ENCODE data around the gene COL25A1. TPM values are rescaled to one million over a fixed set of nuclear protein-coding genes. Genes with fewer than 3 reads are reported as not detected.

The COL25A1 gene
- total RNA-seq, 1 experiment from 2014 or later: 4.2 TPM

DNA sequence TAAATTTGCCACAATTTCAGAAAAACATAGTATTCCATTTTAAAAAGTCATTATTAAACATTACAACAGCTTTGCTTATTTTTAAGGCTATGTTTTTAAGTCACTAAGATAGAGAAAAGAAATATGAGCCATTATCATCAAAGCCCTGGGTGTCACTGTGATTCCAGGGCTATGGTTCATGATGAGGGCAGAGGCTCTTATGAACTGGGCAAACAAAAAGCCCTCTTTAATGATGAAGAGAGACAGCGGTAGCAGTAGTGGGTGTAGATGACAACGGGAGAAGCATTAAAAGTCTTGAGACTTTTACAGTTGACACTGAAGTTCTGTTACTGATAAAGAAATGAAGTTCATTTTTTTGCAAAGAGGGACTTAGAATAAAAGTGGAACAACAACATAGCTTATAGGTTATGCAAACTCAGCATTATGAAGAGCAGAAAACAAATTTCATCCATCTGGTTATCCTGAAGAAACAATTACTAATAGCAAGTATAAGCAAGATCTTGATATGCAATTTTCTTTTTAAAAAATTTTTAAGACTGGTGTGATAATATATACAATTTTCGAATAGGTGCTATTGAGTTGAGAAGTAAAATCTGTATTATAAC lies 336.9 kb downstream of the COL25A1 start:
- H3K36me3 Mint-ChIP-seq (ENCODE audit: insufficient read depth in 1 of 3, low read depth in 3 of 3): no peaks in the 10 kb centered on the region
- TF ChIP-seq, protein P1, sequence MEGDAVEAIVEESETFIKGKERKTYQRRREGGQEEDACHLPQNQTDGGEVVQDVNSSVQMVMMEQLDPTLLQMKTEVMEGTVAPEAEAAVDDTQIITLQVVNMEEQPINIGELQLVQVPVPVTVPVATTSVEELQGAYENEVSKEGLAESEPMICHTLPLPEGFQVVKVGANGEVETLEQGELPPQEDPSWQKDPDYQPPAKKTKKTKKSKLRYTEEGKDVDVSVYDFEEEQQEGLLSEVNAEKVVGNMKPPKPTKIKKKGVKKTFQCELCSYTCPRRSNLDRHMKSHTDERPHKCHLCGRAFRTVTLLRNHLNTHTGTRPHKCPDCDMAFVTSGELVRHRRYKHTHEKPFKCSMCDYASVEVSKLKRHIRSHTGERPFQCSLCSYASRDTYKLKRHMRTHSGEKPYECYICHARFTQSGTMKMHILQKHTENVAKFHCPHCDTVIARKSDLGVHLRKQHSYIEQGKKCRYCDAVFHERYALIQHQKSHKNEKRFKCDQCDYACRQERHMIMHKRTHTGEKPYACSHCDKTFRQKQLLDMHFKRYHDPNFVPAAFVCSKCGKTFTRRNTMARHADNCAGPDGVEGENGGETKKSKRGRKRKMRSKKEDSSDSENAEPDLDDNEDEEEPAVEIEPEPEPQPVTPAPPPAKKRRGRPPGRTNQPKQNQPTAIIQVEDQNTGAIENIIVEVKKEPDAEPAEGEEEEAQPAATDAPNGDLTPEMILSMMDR (conservative IDR thresholded peaks at IDR 0.05): no peak
- H3K79me2 ChIP-seq (ENCODE audit: insufficient read depth, low read length): no peaks in the 10 kb centered on the region
- H3K18ac ChIP-seq (ENCODE audit: insufficient read length, low read depth, low read length): no peak overlapping the region
- H2AFZ ChIP-seq (ENCODE audit: low read length): no peak overlapping the region
- H3T11ph ChIP-seq (ENCODE audit: low read length): no peak overlapping the region
- H4K8ac ChIP-seq (replicated peaks; ENCODE audit: insufficient read length, low read depth, low read length): no peak overlapping the region
- H3K9ac ChIP-seq (ENCODE audit: extremely low read depth, insufficient read length, low read length): no peak overlapping the region
- H4K20me1 ChIP-seq (ENCODE audit: control insufficient read depth, insufficient read depth, insufficient read length): no peaks in the 10 kb centered on the region
- no peak overlapping the region for H2BK5ac ChIP-seq (ENCODE audit: insufficient read length, low read length)
- no peaks in the 10 kb centered on the region for H3K23me2 ChIP-seq (ENCODE audit: insufficient read length, low read depth, low read length, poor library complexity, severe bottlenecking)
- no peak overlapping the region for H3K56ac ChIP-seq (ENCODE audit: insufficient read length, low read depth, low read length)
- peak overlapping the region in 1 of 3 experiments; percentile 56; a peak in 1 of 7 replicates for H3K27ac Mint-ChIP-seq
- no peak overlapping the region for H3K4me2 ChIP-seq (ENCODE audit: insufficient read depth, insufficient read length, low read length)
- no peaks in the 10 kb centered on the region for H3K79me1 ChIP-seq (ENCODE audit: insufficient read depth, low read depth, low read length, poor library complexity, severe bottlenecking)
- H4K5ac ChIP-seq (ENCODE audit: insufficient read length, low read depth, low read length): no peak overlapping the region
- no peak for DNase-seq
- peaks cover 12 to 13% of the 10 kb centered on the region in 2 experiments for H3K4me1 Mint-ChIP-seq
- no peaks in the 10 kb centered on the region for H3K27me3 Mint-ChIP-seq (ENCODE audit: low read depth)
- no peak overlapping the region for H2BK120ac ChIP-seq (ENCODE audit: low read depth, low read length, poor library complexity, severe bottlenecking)
- no peak overlapping the region for H3K4me3 Mint-ChIP-seq
- WGBS (ENCODE audit: extremely low coverage, insufficient read length, low lambda C conversion rate): no CpG with 5 or more reads among the region's 3 CpGs
- no peak overlapping the region for H2AK5ac ChIP-seq (ENCODE audit: insufficient read length, low read length)
- no peak overlapping the region for H3K27ac ChIP-seq (ENCODE audit: insufficient read length, low read depth, low read length)
- H3K14ac ChIP-seq (ENCODE audit: insufficient read depth, low read length): no peak overlapping the region
- H3K4me1 ChIP-seq (ENCODE audit: insufficient read depth, low read length): peaks cover 5% of the 10 kb centered on the region; the same call in 1 of the 2 replicates
- no peaks in the 10 kb centered on the region for H3K27me3 ChIP-seq (ENCODE audit: insufficient read depth, low read length)
- H4K91ac ChIP-seq (ENCODE audit: insufficient read length, low read depth, low read length): no peak overlapping the region
- H3K23ac ChIP-seq (ENCODE audit: insufficient read length, low read depth, low read length): no peak overlapping the region
- no peaks in the 10 kb centered on the region for H3K9me3 ChIP-seq (ENCODE audit: control insufficient read depth, low read depth, low read length)
- H3K9me3 Mint-ChIP-seq: no peaks in the 10 kb centered on the region
- H2BK12ac ChIP-seq (ENCODE audit: insufficient read length, low read depth, low read length): no peak overlapping the region
- no peak overlapping the region for H2BK15ac ChIP-seq (ENCODE audit: low read depth, low read length)
- no peak overlapping the region for H3K4ac ChIP-seq (ENCODE audit: low read depth, low read length)
- no peak overlapping the region for H2BK20ac ChIP-seq (ENCODE audit: low read depth, low read length, poor library complexity, severe bottlenecking)
